Skeletal muscle cell (primary cell): ENCODE results near the gene STIMATE.

Experiments used
- DNase-seq: peaks from one replicate; pipeline ENCODE4 v3.0.0-alpha.2; 2010; ENCODE audit warnings: low read depth
- H3K4me3 ChIP-seq: 2 replicates; pipeline ENCODE4 v1.5.1; 2011; ENCODE audit warnings: low read depth, mild to moderate bottlenecking, control low read depth, low read length, moderate library complexity

Gene STIMATE

GRCh38 chr3:52897130-52898122 is at the start of gene STIMATE:
Gene STIMATE (minus strand): TSS chr3:52897548. CDS start chr3:52897450, 98 bp downstream.
- DNase-seq, result peak; percentile 39
- H3K4me3 ChIP-seq, result peak within 1 kb of the TSS; percentile 84

- no peak for DNase-seq
- H3K4me3 ChIP-seq, result no peak overlapping the region
These were observed 42.3 kb upstream of the STIMATE start for GRCh38 chr3:52939600-52939999.

GRCh38 chr3:52934630-52935530 is 37.5 kb upstream of the STIMATE start:
- peak; percentile 5 for DNase-seq
- H3K4me3 ChIP-seq, result no peak overlapping the region

GRCh38 chr3:52931889-52932288 is 34.5 kb upstream of the STIMATE start:
- H3K4me3 ChIP-seq, result no peak overlapping the region
- no peak for DNase-seq

GRCh38 chr3:52931328-52931727 is 34.0 kb upstream of the STIMATE start:
- DNase-seq, result no peak

GRCh38 chr3:52930748-52931147 is 33.4 kb upstream of the STIMATE start:
- no peak for DNase-seq

More at GRCh38 chr3:52931328-52931727, 34.0 kb upstream of the STIMATE start:
- H3K4me3 ChIP-seq, result no peak overlapping the region

GRCh38 chr3:52926554-52926953 is 29.2 kb upstream of the STIMATE start:
- no peak overlapping the region for H3K4me3 ChIP-seq
- no peak for DNase-seq

More at GRCh38 chr3:52930748-52931147, 33.4 kb upstream of the STIMATE start:
- no peak overlapping the region for H3K4me3 ChIP-seq

GRCh38 chr3:52925405-52926313 is 28.3 kb upstream of the STIMATE start:
- H3K4me3 ChIP-seq, result no peak overlapping the region
- no peak for DNase-seq

- DNase-seq, result no peak
- H3K4me3 ChIP-seq, result no peak overlapping the region
These were observed 26.6 kb upstream of the STIMATE start for GRCh38 chr3:52923963-52924362.

GRCh38 chr3:52920841-52921240 is 23.5 kb upstream of the STIMATE start:
- DNase-seq, result no peak
- no peak overlapping the region for H3K4me3 ChIP-seq

GRCh38 chr3:52917044-52917443 is 19.7 kb upstream of the STIMATE start:
- H3K4me3 ChIP-seq, result no peak overlapping the region
- DNase-seq, result no peak

- no peak for DNase-seq
- no peak overlapping the region for H3K4me3 ChIP-seq
These were observed 17.9 kb upstream of the STIMATE start for GRCh38 chr3:52915294-52915693.

- no peak overlapping the region for H3K4me3 ChIP-seq
- no peak for DNase-seq
These were observed 15.8 kb upstream of the STIMATE start for GRCh38 chr3:52912885-52913731.

GRCh38 chr3:52910823-52911222 is 13.5 kb upstream of the STIMATE start:
- no peak for DNase-seq
- H3K4me3 ChIP-seq, result no peak overlapping the region

- DNase-seq, result no peak
- no peak overlapping the region for H3K4me3 ChIP-seq
These were observed 10.1 kb upstream of the STIMATE start for GRCh38 chr3:52907497-52907896.

GRCh38 chr3:52904552-52904951 is 7.2 kb upstream of the STIMATE start:
- no peak overlapping the region for H3K4me3 ChIP-seq
- DNase-seq, result no peak

- DNase-seq, result no peak
- no peak overlapping the region for H3K4me3 ChIP-seq
These were observed 6.7 kb upstream of the STIMATE start for GRCh38 chr3:52904000-52904399.

- no peak for DNase-seq
- H3K4me3 ChIP-seq, result peak overlapping the region; percentile 84
These were observed 735 bp downstream of the STIMATE start for GRCh38 chr3:52896613-52897012.
